Rectal smooth muscle tissue (tissue), 1 donor: ENCODE results near the gene DEF6.

Source experiments
- H3K27ac ChIP-seq: one replicate; pipeline ENCODE4 v1.7.0; 2013; ENCODE audit warnings: low read depth, low read length, inconsistent platforms
- H3K27me3 ChIP-seq: one replicate; pipeline ENCODE4 v1.7.0; 2013; ENCODE audit warnings: low read length; ENCODE audit not compliant: control insufficient read depth, insufficient read depth
- H3K36me3 ChIP-seq: one replicate; pipeline ENCODE4 v1.7.0; 2013; ENCODE audit warnings: low read length; ENCODE audit not compliant: control insufficient read depth, insufficient read depth
- H3K4me1 ChIP-seq: one replicate; pipeline ENCODE4 v1.7.0; 2013; ENCODE audit warnings: low read length; ENCODE audit not compliant: control insufficient read depth, insufficient read depth
- H3K4me3 ChIP-seq: one replicate; pipeline ENCODE4 v1.7.0; 2013; ENCODE audit warnings: low read length
- H3K9ac ChIP-seq: one replicate; pipeline ENCODE4 v1.7.0; 2013; ENCODE audit warnings: low read length

Gene DEF6, protein sequence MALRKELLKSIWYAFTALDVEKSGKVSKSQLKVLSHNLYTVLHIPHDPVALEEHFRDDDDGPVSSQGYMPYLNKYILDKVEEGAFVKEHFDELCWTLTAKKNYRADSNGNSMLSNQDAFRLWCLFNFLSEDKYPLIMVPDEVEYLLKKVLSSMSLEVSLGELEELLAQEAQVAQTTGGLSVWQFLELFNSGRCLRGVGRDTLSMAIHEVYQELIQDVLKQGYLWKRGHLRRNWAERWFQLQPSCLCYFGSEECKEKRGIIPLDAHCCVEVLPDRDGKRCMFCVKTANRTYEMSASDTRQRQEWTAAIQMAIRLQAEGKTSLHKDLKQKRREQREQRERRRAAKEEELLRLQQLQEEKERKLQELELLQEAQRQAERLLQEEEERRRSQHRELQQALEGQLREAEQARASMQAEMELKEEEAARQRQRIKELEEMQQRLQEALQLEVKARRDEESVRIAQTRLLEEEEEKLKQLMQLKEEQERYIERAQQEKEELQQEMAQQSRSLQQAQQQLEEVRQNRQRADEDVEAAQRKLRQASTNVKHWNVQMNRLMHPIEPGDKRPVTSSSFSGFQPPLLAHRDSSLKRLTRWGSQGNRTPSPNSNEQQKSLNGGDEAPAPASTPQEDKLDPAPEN

DNA sequence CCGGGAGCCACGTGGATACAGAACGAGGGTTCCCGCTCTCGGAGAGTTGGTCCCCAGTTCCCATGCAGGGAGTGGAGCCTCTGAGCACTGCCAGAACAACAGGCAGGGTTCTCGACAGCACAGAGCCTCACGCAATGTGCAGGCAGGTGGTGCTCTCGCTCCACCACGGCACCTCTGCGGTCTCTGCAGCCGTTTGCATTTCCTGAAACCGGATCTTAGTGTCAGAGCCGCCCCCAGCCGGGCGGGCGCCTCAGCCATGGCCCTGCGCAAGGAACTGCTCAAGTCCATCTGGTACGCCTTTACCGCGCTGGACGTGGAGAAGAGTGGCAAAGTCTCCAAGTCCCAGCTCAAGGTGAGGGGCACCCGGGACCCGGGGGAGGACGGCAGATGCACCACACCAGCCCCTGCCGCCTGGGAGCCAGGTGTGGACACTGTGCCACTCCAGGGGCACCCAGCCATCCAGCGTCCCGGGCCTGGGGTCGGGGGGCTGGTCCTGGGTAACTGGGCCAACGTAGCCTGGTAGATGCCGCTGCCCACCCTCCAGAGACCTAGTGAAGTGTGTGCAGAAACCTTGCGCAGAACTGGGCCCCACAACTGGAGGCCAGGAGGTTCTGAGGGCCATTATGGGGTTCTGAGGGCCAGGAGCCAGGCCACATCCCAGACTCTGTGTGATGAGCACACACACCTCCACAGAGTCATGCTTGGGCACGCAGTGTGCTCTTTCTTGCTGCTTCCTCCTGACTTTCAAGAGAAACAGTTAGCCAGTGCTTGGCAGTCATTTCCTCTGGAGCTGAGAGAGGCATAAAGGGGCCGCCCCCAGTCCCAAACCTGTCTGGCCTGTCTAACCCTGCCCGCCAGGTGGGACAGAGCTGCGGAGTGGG, at the start of gene DEF6:
Gene DEF6 (plus strand): TSS at position 218 of the 881 bp plus-strand sequence. CDS start 39 bp downstream, at position 257.
- peak within 1 kb of the TSS; percentile 70 for H3K9ac ChIP-seq
- H3K4me1 ChIP-seq = no peaks in the 10 kb centered on the region
- no peak within 1 kb of the TSS for H3K27ac ChIP-seq

GRCh38 chr6:35248300-35248699, 49.3 kb upstream of the DEF6 start:
- H3K27me3 ChIP-seq = no peaks in the 10 kb centered on the region
- no peak overlapping the region for H3K9ac ChIP-seq
- no peak overlapping the region for H3K27ac ChIP-seq
- H3K36me3 ChIP-seq = peaks cover 15% of the 10 kb centered on the region
- no peak overlapping the region for H3K4me3 ChIP-seq
- peaks cover 5% of the 10 kb centered on the region for H3K4me1 ChIP-seq

More for the DNA sequence above, at the start of gene DEF6:
- Histone ChIP-seq H3K36me3 (peaks cover 11% of the 10 kb centered on the region), H3K27me3 (no peaks in the 10 kb centered on the region), H3K4me3 (peak within 1 kb of the TSS; percentile 84)

DNA sequence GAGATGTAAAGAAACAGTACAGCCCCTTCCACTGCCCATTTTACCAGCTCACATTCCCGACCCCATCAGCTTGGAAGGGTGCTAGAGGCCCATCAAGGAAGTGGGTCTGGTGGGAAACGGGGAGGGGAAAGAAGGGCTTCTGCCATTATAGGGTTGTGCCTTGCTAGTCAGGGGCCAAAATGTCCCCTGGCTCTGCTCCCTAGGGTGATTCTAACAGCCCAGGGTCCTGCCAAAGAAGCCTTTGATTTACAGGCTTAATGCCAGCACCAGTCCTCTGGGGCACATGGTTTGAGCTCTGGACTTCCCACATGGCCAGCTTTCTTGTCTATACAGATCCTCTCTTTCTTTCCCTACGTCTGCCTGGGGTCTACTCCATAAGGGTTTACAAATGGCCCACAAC, 48.7 kb upstream of the DEF6 start:
- no peak overlapping the region for H3K9ac ChIP-seq
- peaks cover 13% of the 10 kb centered on the region for H3K36me3 ChIP-seq

GRCh38 chr6:35251949-35252348, 45.7 kb upstream of the DEF6 start:
- Histone ChIP-seq H3K4me1 (peaks cover 5% of the 10 kb centered on the region), H3K9ac (no peak overlapping the region), H3K4me3 (no peak overlapping the region), H3K27me3 (no peaks in the 10 kb centered on the region), H3K36me3 (no peaks in the 10 kb centered on the region), H3K27ac (no peak overlapping the region)

More for the DNA sequence above, 48.7 kb upstream of the DEF6 start:
- Histone ChIP-seq H3K4me1 (peaks cover 5% of the 10 kb centered on the region), H3K27me3 (no peaks in the 10 kb centered on the region), H3K27ac (no peak overlapping the region), H3K4me3 (no peak overlapping the region)

DNA sequence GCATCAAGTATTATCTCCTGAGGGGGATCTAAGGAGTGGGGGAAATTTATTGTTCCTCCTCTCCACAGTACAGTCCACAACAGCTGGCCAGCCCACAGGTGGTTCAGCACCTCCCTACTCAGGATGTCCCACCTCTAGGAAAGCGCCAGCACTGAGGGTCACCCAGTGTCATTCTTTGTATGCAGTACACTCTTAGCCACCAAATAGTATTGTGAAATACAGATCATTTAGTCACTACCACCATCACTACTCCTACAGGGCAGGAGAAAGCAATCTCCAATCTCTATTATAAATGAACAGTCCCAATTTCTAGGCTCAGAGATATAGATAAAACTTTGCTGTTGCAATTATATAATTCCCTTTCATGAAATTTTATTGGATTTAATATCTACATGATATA, 44.4 kb upstream of the DEF6 start:
- Histone ChIP-seq H3K27ac (no peak overlapping the region), H3K4me1 (peaks cover 7% of the 10 kb centered on the region), H3K9ac (no peak overlapping the region), H3K4me3 (no peak overlapping the region), H3K27me3 (no peaks in the 10 kb centered on the region), H3K36me3 (no peaks in the 10 kb centered on the region)

GRCh38 chr6:35258336-35258735, 39.3 kb upstream of the DEF6 start:
- no peaks in the 10 kb centered on the region for H3K36me3 ChIP-seq
- H3K27me3 ChIP-seq = no peaks in the 10 kb centered on the region
- peak overlapping the region; percentile 97 for H3K27ac ChIP-seq
- H3K9ac ChIP-seq = peak overlapping the region; percentile 97
- H3K4me1 ChIP-seq = peaks cover 11% of the 10 kb centered on the region
- H3K4me3 ChIP-seq = peak overlapping the region; percentile 99

DNA sequence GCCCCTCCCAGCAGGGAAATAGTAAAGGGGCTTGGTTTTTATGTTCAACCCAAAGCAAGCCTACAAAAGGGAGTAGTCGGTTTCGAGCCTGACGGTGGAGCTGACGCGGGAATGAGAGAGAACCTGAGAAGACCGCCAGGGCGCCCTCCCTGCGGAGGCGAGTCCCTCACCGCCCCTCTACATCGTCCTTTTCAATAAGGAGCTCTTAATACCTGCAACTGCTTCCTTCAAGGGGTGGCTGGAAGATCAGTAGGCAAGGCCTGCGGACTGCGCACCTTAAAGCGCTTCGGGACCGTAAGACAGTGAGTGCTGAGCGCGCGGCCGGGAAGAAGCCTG, 38.8 kb upstream of the DEF6 start:
- H3K27ac ChIP-seq = peak overlapping the region; percentile 97
- peak overlapping the region; percentile 99 for H3K4me3 ChIP-seq
- H3K9ac ChIP-seq = peak overlapping the region; percentile 97
- H3K4me1 ChIP-seq = peaks cover 11% of the 10 kb centered on the region
- no peaks in the 10 kb centered on the region for H3K27me3 ChIP-seq
- H3K36me3 ChIP-seq = no peaks in the 10 kb centered on the region

DNA sequence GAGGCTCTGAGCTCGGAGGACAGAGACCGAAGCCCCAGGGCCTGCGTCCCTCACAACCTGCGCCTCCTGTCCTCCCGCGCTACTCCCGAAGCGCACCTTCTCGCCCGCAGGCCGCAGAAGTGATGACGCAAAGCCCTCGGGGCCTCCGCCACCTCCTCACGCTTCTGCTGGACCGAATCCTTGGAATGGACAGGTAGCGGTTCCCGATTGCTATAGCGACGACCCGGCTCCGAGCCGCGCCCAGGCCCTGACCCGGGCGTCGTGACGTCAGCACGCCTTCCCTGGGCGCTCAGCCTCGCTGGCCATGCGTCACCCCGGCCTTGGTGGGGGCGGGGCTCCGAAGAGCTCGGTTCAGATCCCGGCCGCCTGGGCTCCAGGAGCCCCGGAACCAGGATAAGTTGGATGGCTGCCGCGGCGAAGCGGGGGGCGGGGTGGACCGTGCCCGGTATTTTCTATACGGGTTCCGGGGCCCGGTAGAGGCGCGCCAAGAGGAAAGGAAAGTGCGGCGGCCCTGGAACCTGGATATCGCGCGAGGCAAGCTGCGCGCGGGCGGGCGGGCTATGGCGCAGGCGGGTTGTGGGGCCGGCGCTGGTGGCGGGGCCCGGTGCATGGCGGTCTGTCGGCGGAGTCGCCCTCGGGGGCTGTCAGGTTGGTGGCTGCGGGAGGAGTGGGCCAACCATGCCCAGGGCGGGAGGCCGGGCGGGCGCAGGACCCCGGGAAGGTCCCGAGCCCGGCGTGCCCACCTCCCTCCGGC, 38.2 kb upstream of the DEF6 start, which contains the start of gene ZNF76:
Gene ZNF76 (plus strand): TSS at position 542 of the 754 bp plus-strand sequence. CDS start 21,417 bp downstream, outside the sequence.
- Histone ChIP-seq H3K27me3 (no peaks in the 10 kb centered on the region), H3K4me1 (peaks cover 11% of the 10 kb centered on the region), H3K4me3 (peak within 1 kb of the TSS; percentile 99), H3K36me3 (no peaks in the 10 kb centered on the region), H3K27ac (peak within 1 kb of the TSS; percentile 97), H3K9ac (peak within 1 kb of the TSS; percentile 97)

DNA sequence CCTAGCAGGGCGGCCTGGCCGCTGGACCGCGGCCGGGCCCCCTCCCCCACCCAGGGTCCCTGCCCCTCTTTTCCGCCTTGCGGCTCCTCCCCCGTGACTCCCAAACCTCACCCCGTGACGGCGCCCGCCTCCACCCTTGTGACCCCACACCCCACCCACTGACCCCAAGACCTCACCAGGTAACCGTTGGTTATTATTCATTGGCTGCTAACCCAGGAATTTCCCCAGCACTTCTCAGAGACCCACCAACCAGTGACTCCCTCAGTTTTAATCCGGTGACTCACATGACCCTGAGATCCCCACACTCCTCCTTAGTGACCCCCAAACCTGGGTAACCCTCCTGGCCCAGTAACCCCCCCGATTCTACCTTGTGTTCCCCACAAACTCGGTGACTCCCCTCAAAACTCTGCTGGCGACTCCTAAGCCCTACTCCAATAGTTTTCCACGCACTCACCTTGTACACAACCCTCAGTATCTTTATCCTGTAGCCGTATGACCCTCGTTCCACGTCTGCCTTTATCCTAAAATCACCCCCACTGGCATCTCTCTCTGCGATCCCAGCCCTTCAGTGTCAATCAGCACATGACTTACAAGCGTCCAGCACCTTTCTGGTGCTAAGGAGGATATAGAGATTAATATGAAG, 37.5 kb upstream of the DEF6 start:
- Histone ChIP-seq H3K27ac (peak overlapping the region; percentile 97), H3K4me3 (peak overlapping the region; percentile 99), H3K36me3 (no peaks in the 10 kb centered on the region), H3K9ac (peak overlapping the region; percentile 72), H3K4me1 (peaks cover 11% of the 10 kb centered on the region), H3K27me3 (no peaks in the 10 kb centered on the region)

DNA sequence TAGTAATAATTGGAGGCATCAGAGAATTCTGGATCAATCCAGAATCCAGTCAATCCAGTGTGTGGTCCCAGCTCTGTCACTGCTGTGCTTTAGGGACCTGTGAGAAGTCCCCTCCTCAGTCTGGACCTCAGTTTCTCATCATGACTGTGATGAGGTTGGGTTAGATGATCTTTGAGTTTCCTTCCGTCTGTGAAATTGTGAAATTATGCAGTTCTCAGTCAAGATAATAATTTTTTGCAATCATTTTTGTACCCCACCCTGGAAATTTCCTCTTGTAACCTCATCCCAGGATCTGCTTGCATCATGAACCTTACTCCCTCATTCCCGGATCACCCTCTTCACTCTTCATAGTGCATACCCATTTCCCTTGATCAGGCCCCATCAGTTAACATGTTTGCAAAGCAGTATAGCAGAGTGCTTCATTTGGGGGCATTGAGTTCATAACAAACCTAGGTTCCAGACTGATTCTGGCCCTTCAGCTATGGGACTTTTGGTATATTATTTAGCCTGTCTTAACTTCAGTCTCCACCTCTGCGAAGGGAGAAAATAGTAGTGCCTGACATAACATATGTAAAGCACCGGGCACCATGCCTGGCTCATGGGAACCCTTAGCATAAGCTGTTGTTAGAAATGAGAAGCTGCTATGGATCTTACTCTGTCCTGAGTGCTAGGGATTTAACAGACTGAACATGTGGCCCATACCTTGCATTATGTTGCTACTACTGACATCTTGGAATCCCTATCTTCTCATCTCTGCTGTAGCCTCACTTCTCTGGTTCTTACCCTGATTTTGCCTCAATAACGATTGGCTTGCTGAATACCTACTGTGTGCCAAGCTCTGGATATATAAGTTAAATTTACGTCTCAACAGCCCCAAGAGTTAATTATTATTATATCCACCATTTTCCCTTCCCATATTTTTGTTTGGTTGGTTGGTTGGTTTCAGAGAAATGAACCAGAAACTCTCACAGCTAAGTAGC, 36.7 kb upstream of the DEF6 start:
- no peak overlapping the region for H3K4me3 ChIP-seq
- H3K9ac ChIP-seq = no peak overlapping the region

More for the DNA sequence above, 36.7 kb upstream of the DEF6 start:
- peak overlapping the region; percentile 97 for H3K27ac ChIP-seq
- peaks cover 11% of the 10 kb centered on the region for H3K4me1 ChIP-seq
- no peaks in the 10 kb centered on the region for H3K27me3 ChIP-seq
- H3K36me3 ChIP-seq = no peaks in the 10 kb centered on the region
